ENCODE measurements around the gene TADA1.

TADA1 gene

GRCh38 chr1:166859597-166859996 lies 16.5 kb downstream of the TADA1 start:
- no peak for DNase-seq (ENCODE audit: insufficient read length, low spot score)
- no peak for TF ChIP-seq CTCF (IDR thresholded peaks at IDR 0.05; ENCODE audit: insufficient read depth, missing control alignments)
- FAIRE-seq, result no peak

DNA sequence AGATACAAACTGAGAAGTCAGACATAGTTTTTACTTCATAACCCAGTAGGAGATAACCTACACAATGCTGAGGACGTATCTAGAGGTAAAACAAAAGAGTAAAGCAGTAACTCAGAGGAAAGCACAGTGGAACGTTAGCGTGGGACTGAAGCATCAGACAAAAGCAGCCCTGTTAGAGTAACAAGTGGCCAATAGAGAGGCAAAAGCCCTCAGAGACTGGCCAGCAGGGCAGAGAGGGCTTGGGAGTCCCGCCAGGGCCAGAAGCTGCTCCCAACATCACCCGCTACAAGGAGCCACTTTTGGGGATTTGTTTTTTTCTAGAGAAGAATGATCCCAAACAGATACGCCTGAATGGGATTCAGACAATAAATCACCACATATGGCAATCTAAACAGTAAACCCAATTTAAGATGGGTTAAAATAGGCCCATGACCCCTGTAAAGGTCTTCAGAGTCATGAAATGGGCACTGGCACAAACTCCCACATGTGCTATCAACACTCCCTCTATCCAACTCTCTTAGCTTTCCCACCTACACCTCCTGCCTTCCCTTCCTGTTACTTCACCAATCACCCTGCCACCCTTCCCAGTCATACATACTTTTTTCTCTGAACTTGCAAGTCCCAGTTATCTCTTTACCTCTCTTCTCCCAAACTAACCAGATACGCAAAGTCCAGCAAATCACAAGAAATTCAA lies 17.2 kb downstream of the TADA1 start:
- FAIRE-seq (no peak), DNase-seq (ENCODE audit: insufficient read length, low spot score) (no peak)
- TF ChIP-seq CTCF (IDR thresholded peaks at IDR 0.05; ENCODE audit: insufficient read depth, missing control alignments), result no peak

DNA sequence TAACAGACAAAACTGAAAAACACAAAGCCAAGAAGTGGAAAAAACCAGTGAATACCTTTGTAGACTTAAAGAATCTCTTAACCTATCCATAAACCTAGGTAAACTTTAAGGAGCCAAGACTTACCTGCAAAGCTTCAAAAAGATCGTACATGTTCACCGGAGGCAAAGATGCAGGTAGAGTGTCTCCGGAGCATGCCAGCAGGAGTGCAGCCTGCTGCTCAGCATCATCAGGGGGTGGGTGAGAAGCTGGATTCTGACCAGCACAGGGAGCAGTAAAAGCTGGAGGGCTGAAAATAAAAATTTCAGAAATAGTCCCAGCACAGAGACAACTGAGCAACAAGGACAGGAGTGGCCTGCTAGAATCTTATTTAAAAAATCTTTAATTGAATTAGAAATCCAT lies 18.1 kb downstream of the TADA1 start:
- TF ChIP-seq CTCF (IDR thresholded peaks at IDR 0.05; ENCODE audit: insufficient read depth, missing control alignments), result no peak
- DNase-seq (ENCODE audit: insufficient read length, low spot score), result no peak
- no peak for FAIRE-seq

GRCh38 chr1:166855558-166855957 lies 20.5 kb downstream of the TADA1 start:
- DNase-seq (ENCODE audit: insufficient read length, low spot score) (no peak), FAIRE-seq (no peak)
- TF ChIP-seq CTCF (IDR thresholded peaks at IDR 0.05; ENCODE audit: insufficient read depth, missing control alignments), result no peak

DNA sequence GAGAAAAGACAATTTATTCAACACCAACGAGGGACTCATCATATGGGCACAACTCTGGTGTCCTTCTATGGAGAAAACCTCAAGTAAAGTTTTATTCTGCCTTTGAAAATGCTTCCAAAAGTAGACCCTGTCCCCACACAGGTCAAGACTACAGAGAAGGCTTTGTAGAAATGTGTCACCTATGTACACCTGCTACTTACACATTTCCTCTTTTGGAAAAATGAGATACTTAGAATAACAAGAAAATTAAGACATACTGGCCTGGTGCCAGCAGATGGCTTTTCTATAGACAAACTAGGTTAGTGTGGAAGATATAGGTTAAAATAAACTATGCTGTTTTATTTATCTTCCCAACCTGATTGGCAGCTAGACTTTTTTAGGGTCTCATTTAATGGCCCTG lies 23.1 kb downstream of the TADA1 start:
- no peak for FAIRE-seq
- no peak for DNase-seq (ENCODE audit: insufficient read length, low spot score)
- no peak for TF ChIP-seq CTCF (IDR thresholded peaks at IDR 0.05; ENCODE audit: insufficient read depth, missing control alignments)

GRCh38 chr1:166849135-166849534 lies 26.9 kb downstream of the TADA1 start:
- FAIRE-seq (no peak), DNase-seq (ENCODE audit: insufficient read length, low spot score) (no peak)
- TF ChIP-seq CTCF (IDR thresholded peaks at IDR 0.05; ENCODE audit: insufficient read depth, missing control alignments), result no peak

- TF ChIP-seq CTCF (IDR thresholded peaks at IDR 0.05; ENCODE audit: insufficient read depth, missing control alignments), result no peak
- DNase-seq (ENCODE audit: insufficient read length, low spot score) (no peak), FAIRE-seq (no peak)
These were observed 27.9 kb downstream of the TADA1 start for GRCh38 chr1:166848193-166848592.
